ENCODE results near the gene ZNF316. TPM values are rescaled to one million over a fixed set of nuclear protein-coding genes. Genes with fewer than 3 reads are reported as not detected.

Gene ZNF316
- 7.7 and 20.4 TPM in 2 replicates for total RNA-seq (2014; rRNA removed; shearing (Covaris generic))

DNA sequence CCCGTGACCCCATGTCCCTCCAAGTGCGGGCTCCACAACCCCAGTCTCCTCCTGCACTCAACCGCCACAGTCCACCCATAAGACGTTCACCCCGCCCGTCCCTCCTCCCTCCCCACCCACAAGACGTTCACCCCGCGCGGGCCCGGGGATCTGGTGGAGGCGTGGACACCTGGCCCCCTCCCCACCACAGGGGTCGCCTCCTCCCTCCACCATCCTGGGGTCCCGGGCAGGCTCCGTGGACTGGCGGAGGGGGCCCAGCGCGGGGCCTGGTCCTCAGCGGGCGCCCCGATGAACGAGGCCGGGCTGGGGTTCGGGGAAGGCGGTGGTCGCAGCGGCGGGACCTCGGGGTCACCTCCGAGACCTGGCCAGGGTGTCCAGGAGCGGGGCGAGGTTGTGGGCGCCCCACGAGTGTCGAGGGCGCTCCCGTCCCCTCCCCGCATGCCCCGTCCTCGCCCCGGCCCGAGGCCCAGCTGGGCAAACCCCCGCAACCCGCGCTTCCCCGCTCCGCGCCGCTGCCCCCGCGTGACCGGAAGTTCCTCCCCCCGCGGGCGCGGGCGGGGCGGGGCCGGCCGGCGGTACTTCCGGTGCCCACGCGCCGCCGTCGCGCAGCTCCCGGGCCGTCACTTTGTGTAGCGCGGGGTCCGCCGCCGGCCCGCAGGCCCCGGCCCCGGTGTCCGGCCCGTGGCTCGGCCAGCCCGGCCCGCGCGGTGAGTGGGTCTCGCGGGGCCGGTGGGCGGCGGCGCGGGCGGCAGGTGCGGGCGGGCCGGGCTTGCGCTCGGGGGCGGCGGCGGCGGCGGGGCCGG is at the start of gene ZNF316:
Gene ZNF316 (plus strand): TSS at position 578 of the 803 bp plus-strand sequence. CDS start 5,092 bp downstream, outside the sequence.
- no peak for DNase-seq (ENCODE audit: low spot score)

DNA sequence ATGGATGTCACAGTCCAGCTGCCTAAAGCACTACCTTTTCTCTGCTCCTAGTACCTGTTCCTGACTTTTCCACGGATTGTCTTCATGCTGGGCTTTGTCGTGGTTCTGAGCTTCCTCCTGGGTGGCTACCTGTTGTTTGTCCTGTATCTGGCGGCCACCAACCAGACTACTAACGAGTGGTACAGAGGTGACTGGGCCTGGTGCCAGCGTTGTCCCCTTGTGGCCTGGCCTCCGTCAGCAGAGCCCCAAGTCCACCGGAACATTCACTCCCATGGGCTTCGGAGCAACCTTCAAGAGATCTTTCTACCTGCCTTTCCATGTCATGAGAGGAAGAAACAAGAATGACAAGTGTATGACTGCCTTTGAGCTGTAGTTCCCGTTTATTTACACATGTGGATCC is 48.6 kb upstream of the ZNF316 start:
- no peak for DNase-seq (ENCODE audit: low spot score)

DNA sequence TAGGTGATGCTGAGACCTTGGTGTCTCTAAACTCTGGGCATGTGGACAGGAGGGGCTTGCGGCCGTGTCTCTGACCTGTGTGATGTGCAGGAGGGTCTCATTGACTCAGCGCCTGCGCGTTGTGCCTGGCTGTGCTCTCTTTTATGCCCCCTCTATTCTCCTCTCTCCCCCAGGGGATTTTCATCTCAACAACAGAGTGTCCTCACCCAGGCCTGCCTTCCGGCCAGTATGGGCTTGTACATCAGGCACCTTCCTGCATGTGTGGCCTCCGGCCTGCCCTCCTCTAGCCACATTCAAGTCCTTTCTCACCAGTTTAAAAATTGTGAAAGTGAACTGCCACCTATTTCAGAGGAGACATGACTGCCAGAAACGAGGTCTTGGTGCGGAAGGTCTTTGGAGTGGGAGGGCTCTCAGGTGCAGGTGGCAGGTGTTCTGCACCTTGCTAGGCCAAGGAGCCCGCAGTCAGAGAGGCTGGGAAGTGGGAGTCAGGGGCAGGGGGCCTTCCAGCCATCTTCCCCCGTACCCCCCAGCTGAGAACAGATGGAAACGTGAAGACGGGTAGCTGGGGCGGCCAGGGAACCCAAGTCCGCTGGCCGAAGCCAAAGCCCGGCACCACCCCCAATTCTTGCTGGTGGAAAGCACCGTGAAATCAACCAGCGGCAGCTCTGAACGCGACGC is 47.8 kb upstream of the ZNF316 start:
- no peak for DNase-seq (ENCODE audit: low spot score)

DNA sequence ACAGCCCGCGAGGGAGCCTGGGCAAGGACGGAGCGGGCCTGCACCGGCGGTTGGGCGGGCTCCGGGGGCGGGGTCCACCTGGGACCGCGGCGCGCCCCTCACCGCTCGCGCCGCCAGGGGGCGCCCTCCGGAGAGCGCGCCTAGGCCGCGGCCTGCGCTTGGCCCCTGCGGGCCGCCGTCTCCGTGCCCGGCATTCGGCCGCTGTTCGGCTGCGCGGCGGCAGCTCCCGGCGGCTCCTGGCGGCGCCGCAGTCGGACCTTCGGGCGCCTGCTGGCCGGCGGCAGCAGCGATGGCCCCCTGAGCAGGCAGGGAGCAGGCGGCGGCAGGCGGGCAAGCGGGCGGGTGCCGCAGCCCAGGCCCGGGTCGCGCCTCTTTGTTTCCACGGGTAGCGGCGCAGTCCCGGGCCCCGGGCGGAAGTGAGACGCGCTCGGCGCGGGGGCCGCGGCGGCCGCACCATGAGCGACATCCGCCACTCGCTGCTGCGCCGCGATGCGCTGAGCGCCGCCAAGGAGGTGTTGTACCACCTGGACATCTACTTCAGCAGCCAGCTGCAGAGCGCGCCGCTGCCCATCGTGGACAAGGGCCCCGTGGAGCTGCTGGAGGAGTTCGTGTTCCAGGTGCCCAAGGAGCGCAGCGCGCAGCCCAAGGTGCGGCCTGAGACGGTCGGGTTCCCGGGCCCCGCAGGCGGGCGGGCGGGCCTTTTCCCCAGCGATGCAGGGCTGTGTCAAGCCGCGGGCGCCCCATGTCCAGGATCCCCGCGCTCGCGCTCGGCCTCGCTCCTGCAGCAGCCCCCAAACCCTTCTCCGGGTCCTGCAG is 47.1 kb upstream of the ZNF316 start, which contains the start of gene INTS15:
Gene INTS15 (plus strand): TSS at position 193 of the 816 bp plus-strand sequence. CDS start 263 bp downstream, at position 456.
- DNase-seq (ENCODE audit: low spot score) = peak; percentile 57

DNA sequence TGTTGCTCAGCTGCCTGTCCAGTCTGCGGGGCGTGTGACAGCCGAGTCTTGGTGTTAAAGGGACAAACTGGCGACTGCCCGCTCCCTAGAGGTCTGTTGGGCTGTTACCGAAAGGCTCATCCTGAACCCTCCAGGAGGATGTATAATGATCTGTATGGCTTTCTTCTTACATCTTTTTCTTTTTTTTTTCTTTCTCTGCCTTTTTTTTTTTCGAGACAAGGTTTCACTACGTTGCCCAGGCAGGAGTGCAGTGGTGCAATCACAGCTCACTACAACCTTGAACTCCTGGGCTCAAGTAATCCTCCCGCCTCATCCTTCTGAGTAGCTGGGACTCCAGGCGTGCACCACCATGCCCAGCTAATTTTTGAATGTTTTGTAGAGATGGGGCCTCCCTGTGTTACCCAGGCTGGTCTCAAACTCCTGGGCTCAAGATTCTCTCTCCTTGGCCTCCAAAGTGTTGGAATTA is 46.4 kb upstream of the ZNF316 start:
- DNase-seq (ENCODE audit: low spot score) = peak; percentile 35

DNA sequence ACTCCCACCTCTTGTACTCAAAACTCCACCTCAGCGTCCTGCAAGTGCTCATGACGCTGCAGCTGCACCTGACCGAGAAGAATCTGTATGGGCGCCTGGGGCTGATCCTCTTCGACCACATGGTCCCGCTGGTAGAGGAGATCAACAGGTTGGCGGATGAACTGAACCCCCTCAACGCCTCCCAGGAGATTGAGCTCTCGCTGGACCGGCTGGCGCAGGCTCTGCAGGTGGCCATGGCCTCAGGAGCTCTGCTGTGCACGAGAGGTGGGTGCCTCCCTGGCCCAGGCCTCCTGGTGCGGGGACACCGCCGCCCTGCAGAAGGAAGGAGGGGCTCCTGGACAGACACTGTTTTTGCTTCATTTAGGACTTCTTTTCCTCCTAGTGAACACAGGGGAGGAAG is 37.0 kb upstream of the ZNF316 start:
- no peak for DNase-seq (ENCODE audit: low spot score)

DNA sequence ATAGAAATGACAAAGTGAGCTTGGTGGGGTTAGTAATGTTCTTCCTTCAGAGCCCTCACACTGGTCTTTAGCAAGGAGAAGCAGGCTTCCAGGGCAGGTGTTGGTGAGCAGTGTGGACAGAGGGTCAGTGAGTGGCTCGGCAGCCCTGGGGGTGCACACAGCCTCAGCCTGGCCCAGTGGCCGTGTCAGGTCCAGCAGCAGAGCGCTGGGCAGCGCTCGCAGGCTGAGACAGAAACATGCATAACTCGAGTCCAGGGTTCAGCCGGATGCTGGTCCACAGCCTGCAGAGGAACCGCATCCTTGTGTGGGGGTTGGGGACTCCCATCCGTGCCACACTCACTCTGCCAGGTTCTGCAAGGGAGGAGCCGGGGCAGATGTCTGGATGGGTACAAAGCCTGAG is 32.7 kb upstream of the ZNF316 start:
- no peak for DNase-seq (ENCODE audit: low spot score)

DNA sequence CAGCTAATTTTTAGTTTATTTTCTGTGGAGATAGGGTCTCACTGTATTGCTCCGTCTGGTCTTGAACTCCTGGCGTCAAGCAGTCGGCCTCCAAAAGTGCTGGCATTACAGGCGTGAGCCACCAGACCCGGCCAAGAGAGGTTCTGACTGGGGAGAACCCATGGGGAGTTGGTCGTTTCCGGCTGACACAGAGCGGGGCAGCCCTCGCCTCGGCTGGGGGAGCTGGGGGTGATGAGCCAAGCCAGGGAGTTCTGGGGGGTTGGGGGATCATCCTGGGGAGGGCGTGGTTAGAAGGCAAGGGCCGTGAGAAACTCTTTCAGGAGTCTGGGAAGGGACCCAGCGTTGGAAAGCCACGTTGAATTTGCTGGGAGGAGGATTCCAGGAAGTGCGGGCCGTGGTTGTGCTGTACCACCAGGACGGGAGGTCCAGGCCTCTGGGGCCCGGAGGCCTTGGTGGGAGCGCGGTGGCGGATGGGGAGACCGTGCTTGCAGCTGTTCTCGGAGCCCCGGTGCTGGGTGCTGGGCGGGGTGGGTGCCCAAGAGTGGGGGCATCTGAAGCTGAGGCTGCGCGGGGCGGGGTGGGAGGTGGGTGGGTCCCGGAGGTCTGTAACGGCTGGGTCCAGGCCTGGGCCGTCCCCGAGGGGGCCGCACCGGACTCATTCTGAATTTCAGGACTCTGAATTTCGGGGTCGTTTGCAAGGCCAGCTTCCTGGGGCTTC is 30.1 kb upstream of the ZNF316 start:
- DNase-seq (ENCODE audit: low spot score) = no peak

DNA sequence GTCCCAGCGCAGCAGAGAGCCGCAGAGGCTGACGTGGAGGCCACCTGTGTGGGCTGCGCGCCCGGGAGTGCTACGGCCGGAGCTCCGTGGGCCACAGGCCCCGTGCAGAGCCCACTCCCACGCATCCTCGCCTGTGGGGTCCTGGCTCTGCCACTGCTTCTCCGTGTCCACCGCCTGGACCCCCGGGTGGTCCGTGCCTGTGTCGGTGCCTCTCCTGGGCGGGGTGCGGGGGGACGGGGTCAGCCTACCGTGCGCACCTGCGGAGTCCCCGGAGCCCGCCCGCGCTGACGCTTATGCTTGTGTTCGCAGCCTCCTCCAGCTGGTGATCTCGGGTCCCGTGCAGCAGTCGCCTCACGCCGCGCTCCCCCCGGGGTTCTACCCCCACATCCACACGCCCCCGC is 29.5 kb upstream of the ZNF316 start:
- DNase-seq (ENCODE audit: low spot score) = no peak

DNA sequence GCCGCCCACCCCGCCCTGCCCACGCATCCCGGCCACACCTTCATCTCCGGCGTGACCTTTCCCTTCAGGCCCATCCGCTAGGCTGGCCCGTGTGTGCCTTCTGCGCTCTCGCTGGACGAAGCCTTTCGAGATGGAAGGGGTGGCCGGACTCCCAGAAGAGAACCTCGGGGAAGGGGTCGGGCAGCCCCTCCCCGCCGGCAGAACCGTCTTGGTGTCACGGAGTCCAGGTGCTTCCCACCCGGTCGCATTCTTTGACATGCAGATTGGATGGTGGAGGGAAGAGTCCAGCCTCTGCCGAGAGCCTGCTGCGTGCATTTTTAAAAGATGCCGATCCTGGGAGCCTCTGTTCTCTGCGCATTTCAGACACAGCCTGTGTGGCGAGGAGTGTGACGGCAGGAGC is 29.0 kb upstream of the ZNF316 start:
- DNase-seq (ENCODE audit: low spot score) = no peak

DNA sequence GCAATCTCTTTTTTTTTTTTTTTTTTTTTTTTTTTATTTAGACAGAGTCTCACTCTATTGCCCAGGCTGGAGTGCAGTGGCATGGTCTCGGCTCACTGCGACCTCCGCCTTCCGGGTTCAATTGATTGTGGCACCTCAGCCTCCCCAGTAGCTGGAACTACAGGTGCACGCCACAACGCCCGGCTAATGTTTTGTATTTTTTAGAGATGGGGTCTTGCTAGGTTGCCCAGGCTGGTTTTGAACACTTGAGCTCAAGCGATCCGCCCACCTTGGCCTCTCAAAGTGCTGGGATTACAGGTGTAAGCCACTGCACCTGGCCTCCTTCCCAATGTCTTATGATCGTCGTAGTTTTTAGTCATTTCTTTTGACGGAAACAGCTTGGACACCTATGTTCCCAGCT is 28.3 kb upstream of the ZNF316 start:
- no peak for DNase-seq (ENCODE audit: low spot score)

DNA sequence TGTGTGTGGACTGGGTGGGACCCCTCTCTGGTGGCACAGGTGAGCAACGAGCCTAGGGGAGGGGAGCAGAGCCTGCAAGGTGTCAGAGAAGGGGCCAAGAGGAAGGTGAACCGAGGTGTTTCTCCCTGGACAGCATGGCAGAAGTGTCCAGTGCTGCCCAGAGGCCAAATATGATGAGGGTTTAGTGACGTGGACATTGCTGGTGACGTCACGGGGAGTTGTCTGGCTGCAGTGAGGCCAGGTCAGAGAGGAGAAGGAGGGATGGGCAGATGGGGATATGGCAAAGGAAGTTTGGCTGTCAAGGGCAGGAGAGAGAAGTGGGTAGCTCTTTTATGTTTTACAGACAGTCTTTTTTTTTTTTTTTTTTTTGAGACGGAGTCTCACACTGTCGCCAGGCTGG is 24.3 kb upstream of the ZNF316 start:
- no peak for DNase-seq (ENCODE audit: low spot score)

DNA sequence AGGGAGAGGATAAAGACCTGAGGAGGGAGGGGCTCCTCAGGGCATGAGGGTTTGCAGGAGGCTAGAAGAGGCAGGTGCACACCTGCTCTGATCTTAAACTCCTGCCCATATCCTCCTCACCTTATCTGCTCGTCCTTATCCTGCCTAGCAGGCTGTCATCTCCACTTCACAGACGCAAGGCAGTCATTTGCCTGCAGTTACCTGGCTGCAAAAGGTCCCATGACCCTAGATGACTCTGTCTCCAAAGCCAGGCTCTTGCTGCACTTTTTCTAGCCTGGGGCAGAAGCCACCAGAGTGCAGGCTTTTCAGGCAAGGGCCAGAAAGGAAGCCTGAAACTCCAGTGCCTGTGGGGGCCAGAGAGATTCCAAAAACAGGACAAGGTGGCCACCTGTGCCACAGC is 23.4 kb upstream of the ZNF316 start:
- DNase-seq (ENCODE audit: low spot score) = no peak

DNA sequence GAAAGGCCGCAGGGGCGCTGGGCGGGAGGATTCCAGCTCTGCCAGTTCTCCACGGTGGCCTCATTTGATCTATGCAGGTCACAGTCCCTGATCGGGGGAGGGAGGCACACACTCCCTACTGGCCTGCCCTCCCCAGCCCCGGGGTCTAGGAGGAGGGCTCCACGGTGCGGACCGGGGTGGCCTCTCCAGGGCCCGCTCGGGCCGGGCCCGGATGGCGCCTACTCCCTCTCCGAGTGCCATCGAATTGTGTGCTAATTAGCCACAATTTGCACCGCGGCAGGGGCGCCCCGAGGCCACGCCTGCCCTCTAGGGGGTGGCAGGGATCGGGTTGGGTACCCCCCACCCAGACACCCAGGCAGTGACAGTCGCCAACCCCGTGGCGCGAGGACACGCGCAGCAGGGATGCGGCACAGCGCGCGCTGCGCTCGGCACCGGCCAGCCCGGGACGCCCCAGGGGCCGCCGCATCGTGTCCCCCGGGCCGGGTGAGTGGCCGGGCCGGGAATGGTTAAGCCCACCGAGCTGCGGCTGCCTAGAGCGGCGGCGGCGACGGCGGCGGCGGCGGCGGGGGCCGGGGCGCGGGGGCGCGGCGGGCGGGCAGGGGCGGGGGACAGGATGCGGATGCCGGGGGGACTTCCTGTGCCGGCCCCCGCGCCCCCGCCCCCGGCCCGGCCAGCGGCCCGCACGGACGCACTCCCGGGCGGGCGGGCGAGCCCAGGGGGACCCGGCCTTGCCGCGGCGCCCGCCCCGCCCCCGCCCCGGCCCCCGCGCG is 22.0 kb upstream of the ZNF316 start, which contains the start of gene ZNF853:
Gene ZNF853 (plus strand): TSS at position 658 of the 770 bp plus-strand sequence. CDS start 565 bp downstream, outside the sequence.
- no peak for DNase-seq (ENCODE audit: low spot score)

DNA sequence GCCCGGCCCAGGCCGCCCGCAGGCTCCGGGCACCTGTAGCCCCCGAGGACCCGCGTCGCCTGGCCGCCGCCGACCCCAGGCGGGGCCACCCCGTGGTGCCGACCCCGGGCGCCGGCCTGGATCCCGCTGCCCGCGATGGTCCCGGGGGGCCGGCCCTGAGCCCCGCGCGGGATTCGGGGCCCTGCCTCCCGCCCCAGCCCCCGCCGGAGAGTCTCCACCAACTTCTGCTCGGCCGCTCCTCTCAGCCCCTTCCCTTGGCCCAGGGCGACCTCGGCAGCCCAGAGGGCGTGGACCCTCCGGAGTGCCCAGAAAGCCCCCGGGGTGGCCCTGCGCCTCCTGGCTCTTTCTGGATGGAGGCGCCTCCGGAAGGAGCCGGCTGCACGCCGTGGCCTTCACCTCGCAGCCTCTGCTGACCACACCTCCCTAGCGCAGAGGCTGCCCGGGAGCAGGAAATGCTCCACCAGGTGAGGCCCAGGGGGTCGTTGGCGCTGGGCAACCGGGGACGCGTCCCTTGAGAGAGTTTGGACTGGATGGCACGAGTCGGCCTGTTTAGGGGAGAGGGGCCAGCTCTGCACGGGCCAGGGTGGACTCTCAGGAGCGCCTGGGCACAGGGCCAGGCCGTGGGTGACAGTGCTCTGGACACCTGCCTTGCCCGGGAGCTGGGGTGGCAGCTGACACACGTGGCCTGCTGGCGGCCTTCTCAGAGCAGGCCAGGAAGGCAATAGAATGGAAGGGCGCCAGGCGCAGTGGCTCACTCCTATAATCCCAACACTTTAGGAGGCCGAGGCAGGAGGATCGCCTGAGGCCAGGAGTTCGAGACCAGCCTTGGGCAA is 21.2 kb upstream of the ZNF316 start:
- DNase-seq (ENCODE audit: low spot score) = no peak

DNA sequence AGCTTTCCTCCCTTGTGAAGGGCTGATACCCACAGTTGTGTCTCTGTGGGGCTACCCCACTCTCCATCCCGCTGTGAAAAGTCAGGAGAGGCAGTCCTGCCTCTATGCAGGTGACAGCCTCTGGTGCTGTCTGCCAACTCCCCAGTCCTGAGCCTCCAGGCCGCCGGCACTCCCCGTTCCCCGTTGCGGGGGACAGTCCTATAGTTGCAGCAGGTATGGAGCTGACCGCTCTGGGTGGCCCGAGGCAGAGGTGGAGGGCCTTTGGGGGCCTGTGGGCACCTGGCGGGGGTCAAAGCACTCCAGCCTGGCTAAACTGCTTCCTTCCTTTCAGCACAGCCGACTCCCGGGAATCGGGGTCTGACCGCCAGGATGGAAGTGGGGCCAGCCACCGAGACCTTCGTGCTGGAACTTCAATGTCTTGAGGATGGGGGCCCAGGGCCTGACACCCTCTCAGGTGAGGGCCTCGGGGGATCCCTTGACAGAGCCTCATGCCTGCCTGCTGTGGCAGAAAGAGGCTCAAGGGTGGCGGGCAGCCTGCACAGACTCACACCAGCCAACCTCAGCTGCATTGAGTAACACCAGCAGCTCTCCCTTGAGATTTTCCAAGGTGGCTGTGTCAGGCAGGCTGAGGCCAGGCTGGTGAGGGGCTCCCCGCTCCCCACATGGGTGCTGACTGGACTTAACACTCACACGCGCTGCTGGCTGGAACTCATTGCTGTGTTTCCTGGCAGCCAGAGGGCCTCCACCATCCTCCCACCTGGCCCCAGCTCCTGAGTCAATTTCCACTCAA is 20.1 kb upstream of the ZNF316 start:
- DNase-seq (ENCODE audit: low spot score) = no peak

DNA sequence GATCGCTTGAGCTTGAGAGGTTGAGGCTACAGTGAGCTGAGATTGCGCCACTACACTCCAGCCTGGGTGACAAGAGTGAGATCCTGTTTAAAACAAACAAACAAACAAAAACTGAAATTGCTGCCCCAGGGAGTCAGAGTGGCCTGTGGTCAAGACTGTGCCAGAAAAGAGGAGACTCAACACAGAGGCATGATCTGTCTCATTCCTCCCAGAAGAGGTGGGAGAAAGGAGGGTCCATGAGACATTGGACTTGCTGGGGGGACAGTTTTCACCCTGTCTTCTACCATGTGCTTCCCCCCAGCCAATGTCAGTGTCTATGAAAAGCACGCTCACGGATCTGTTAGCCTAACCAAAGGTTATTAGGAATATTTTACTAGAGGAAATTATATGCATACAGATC is 18.5 kb upstream of the ZNF316 start:
- DNase-seq (ENCODE audit: low spot score) = no peak

DNA sequence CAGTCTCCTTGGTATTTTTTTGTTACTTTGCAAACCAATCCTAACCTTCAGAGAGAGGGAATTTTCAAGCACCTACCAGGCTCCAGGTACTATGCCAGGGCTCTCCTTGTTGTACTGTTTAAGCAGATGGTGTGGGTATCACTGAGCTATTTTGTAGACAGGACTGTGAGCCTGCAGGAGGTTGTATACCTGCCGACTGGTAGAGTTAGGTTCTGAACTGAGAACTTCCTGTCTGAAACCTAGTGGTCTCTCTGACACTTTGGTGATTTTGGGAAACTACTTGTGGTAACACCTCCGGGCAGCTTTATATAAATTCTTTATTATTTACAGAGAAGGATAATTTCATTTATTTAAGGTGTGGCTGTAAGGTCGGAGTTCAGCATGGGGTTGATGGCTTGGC is 17.2 kb upstream of the ZNF316 start:
- DNase-seq (ENCODE audit: low spot score) = no peak

Measured in A172 (cell line).